Activated CD4-positive, alpha-beta T cell treated with anti-CD3 and anti-CD28 coated beads for 4 hours (primary cell): ENCODE measurements around the gene HDDC3.
A peak's percentile ranks its signal among the peaks of the same experiment; 100 is the strongest.

ENCODE experiments used
- DNase-seq, 2 donors: peaks; one replicate each; pipeline ENCODE4 v3.0.0-alpha.2; 2020

The HDDC3 gene, protein sequence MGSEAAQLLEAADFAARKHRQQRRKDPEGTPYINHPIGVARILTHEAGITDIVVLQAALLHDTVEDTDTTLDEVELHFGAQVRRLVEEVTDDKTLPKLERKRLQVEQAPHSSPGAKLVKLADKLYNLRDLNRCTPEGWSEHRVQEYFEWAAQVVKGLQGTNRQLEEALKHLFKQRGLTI

DNA sequence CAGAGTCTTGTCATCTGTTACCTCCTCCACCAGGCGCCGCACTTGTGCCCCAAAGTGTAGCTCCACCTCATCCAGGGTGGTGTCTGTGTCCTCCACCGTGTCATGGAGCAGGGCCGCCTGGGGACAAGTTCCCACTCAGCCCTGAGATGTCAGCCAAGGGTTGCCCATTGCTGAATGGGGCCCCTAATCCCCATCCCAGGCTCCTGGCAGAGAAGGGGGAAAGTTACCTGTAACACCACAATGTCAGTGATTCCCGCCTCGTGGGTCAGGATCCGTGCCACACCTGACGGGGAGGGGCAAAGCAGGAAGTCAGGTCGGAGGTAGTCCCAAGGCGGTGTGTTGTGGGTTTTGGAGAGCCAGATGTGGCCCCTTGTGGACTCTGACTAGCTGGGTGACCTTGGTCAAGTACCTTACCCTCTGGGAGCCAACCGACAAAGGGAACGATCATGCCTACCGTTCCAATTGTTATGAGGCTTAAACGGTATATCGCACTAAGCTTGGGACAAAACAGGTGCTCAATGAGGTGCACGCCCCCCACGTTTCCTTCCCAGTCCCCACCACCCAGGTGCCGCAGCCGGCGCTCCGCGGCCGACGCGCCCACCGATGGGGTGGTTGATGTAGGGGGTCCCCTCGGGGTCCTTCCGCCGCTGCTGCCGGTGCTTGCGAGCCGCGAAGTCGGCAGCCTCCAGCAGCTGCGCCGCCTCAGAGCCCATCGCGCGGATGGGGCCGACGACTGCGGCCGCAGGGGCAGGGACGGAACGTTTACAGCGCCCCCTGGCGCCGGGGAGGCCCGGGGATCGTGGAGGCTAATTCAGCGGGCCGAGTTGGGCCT is at the start of gene HDDC3:
TSS of gene HDDC3 (minus strand) at position 722 of the 832 bp plus-strand sequence. CDS start at position 713, 9 bp downstream.
- peak; percentile 88 for DNase-seq

DNA sequence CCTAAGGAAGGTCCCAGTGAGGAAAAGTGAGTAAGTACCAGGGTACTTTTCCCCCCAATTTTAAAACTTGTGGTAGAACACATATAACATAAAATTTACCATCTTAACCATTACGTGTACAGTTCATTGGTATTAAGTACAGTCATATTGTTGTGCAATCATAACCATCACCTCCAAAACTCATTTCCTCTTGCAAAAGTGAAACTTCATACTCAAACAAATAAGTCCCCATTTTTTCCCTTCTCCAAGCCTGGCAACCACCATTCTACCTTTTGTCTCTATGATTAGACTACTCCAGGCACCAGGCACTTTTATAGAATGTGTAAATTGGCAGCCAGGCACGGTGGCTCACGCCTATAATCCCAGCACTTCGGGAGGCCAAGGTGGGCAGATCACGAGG is 49.8 kb upstream of the HDDC3 start:
- DNase-seq = no peak

DNA sequence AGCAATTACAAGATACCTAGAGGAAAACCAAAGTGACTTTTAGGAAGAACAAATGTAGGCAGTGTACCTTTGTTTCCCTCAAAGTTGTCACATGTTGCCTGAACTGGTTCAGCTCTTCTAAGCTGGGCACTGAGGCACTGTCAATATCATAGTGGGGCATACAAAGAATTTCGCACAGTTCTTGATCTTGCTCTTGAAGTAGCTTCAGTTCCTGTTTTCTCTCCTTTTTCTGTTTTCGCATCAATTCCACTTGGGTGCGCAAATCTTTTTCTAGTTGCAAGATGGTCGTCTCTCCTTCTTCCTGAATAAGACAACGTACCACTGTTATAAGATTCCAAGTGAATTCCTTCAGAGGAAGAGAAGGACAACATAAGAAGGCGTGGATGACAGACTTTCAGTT is 49.3 kb upstream of the HDDC3 start:
- no peak for DNase-seq

DNA sequence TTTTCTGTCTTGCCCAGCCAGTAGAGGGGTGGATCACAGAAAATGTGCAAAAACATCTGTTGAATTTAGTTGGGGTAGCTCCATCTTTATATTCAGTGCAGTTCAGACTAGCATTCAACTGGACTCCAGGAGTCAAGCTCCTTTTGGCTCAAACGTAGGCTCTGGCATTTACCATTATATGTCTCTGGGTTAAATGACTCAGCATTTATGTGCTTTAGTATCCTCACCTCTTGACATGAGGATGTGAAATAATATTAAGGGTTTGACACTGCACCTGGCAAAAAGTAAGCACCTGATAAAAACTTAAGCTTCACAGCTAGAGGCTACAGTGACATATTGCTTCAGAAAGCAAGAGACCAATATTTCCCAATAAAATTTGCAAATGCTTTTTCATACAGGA is 47.2 kb upstream of the HDDC3 start:
- DNase-seq = no peak

DNA sequence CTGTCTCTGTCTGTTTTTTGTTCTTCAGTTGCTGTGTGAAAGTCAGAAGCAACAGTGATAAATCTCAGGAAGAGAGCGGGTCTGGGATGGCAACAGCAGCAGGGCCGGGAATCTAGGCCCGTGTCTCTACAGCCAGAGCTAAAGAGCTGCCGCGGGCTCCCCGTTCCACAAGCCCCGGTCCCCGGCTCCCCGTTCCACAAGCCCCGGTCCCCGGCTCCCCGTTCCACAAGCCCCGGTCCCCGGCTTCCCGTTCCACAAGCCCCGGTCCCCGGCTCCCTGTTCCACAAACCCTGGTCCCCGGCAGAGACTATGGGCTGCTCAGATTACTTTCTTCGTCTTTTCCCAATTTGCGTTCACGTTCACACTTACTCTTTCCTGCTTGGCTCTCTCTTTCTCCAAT is 41.9 kb upstream of the HDDC3 start:
- no peak for DNase-seq

DNA sequence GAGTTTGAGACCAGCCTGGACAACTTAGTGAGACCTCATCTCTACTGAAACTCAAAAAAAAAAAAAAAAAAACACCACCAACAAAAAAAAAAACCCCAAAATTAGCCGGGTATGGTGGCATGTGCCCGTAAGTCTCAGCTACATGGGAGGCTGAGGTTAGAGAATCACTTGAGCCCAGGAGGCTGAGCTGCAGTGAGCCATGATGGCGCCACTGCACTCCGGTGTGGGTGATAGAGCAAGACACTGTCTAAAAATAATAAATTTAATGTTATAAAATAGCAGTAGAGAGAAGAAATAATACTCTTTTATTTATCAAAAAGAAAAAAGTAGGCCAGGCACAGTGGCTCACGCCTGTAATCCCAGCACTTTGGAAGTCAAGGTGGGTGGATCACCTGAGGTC is 39.8 kb upstream of the HDDC3 start:
- DNase-seq = no peak

DNA sequence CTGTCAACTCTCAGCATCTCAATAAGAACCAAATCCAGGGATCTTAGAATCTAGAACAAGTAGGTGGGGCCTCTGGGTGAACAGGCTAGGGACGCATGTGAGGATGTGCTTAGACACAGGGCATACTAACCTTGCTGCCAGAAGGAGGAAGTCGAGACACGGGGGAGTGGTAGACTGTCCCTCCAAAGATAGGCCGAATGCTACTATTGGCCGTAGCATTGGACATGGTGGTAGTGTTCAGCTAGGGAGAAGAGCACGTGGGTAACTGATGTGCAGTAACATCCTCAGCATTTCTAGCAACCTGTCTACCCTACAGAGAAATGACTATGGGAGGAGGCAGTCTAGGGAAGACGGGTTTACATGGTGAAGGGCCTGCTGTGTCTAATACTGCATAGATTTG is 37.9 kb upstream of the HDDC3 start:
- no peak for DNase-seq

DNA sequence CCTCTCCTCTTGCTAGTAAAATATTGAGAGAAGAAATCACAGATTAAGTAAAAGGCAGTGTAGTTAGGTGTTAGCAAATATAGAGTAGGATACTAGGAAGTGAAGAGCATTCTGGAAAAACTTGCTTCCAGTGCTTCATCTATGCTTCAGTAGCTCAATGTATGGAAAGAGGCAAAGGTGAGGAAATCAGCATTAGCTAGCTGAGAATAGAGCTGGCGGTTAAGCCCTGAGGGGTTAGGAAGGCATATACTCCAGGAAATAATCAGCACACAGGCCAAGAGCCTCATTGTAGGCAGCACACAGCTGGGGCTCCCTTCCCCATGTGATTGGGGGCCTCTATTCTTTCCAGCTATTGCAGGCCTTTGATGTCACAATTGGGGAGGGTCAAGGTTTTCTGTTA is 36.1 kb upstream of the HDDC3 start:
- DNase-seq = no peak

DNA sequence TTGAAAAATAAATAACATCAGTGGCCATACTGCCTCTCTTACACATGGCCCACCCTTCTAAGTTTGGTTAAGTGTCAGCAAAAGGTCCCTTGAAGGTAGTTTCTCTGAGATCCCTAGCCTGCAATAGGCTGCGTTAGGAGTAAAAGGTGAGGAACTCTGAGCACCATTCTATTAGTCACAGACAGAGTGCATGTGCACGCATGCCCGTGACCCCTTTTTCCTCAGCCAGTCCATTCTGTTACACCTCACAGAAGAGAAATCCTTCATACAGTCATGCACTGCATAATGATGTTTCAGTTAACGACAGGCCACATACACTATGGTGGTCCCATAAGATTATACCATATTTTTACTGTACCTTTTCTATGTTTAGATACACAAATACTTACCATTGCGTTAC is 34.9 kb upstream of the HDDC3 start:
- no peak for DNase-seq

DNA sequence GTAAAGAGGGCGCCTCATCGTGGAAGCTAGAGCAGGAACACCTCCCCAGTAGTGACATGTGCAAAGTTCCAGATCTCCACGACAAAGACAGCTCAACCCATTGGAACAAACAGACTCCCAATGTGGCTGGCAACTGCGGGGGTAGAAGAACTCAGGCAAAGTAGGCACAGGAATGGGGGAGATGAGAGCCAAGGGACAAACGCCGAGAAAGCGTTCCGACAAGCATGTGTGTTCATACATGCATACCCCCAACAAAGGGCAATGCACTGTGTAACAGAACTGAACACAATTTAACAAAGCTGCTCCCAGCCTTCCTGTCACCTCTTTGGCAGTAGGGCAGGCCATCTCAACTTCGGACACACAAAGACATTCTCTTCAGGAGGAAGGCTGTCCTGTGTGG is 33.9 kb upstream of the HDDC3 start:
- DNase-seq = no peak

DNA sequence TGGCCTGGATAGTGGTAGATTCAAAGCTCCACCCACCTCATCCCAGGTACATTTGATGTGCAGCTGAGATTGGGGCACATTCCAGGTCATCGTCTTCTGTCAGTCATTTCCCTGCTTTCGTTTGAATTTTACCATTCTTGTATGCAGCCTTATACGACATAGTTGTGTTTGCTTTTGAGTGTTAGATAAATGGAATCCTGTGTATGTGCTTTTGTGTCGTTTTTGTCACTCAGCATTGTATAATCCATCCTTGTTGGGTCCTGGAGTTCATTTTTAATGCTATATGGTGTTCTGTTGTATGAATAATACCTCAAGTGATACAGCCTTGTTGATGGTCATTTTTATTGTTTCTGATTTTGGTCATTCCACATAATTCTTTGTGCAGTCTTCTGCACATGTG is 29.7 kb upstream of the HDDC3 start:
- no peak for DNase-seq

DNA sequence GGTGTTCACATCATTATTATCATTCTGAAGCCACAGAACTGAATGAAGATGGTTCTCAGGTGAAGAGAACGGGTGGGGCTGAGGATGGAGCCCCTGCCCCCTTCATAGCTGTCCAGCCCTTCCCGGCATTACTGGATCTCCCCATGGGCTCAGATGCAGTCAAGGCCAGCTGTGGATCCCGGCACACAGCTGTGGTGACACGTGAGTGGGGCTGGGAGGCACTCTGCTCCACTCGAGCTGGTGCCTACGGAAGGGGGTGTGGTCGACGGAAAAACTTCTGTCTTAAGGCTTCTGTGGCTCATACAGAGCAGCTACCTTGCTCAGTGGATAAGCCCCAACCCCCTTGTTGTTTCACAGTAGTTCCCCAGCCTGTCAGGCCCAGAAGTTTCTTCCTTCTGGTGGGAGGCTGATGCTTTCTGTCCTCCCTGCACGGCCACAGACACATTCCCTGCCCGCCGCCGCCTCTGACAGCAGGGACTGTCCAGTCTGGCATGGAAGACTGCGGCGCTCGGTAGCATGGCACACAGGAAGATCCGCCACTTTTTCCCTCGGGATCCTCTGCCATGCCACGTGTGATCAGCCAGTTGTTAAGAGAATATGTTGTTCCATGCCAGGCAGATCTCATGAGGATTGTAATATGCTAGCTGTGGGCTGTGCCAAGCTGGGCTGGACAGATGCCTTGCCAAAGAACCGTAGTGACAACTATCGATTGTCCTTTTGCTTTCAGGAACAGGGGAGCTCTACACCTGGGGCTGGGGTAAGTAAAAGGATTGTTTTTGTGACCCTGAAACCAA is 28.1 kb upstream of the HDDC3 start:
- DNase-seq = no peak

DNA sequence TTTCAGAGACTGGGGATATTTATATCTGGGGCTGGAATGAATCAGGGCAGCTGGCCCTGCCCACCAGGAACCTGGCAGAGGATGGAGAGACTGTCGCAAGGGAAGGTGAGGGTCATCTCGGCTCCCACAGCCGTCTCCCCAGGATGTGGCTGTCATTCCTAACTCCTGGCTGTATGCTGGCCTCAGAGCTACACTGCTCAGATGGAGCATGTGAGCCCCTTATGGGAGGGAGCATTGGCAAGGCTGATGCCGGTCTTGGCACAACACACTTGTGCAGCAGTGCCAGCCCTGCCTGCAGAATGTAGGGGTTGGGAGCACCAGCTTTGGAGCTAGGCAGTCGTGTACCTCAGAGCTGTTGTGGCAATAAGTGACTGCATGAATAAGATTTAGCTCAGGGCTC is 27.5 kb upstream of the HDDC3 start:
- DNase-seq = no peak

DNA sequence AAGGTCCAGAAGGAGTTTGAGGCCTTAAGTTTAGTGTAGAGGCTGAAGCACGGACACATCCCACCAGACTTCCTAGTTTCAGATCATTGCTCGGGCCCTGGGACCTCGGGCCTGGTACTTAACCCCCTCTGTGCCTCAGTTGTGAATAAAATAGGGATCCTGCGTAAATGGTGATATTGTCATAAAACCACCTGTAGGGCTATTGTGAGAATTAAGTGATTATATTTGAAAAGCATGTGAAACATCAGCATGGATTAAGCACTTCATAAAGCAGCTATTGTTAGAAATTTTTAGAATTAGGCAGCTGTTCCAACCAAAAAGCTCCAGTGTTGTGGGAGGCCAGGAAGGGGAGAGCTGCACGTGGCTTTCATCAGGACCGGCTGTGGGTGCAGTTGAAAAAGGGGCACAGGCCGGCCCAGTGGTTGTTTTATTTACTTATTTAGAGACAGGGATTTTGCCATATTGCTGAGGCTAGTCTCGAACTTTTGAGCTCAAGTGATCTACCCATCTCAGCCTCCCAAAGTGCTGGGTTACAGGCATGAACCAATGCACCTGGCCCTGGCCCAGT is 26.8 kb upstream of the HDDC3 start:
- no peak for DNase-seq

DNA sequence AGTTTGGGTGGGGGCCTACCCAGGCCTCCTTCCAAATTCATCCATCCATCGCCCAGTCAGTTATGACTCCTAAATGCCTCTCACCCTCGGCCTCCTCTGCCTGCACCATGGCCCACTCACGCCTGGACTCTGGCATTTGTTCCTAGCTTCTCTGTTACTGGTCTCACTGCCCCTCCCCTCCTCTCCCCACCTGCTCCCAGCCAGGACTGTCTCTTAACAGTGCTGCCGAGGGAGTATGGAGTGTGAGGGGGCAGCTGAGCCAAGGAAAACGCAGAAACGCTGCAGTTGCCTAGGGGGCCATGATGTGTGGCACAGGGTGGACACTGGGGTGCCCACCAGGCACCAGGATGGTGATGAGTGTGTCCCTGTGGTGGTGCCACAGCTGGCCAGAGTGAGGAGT is 25.4 kb upstream of the HDDC3 start:
- no peak for DNase-seq

DNA sequence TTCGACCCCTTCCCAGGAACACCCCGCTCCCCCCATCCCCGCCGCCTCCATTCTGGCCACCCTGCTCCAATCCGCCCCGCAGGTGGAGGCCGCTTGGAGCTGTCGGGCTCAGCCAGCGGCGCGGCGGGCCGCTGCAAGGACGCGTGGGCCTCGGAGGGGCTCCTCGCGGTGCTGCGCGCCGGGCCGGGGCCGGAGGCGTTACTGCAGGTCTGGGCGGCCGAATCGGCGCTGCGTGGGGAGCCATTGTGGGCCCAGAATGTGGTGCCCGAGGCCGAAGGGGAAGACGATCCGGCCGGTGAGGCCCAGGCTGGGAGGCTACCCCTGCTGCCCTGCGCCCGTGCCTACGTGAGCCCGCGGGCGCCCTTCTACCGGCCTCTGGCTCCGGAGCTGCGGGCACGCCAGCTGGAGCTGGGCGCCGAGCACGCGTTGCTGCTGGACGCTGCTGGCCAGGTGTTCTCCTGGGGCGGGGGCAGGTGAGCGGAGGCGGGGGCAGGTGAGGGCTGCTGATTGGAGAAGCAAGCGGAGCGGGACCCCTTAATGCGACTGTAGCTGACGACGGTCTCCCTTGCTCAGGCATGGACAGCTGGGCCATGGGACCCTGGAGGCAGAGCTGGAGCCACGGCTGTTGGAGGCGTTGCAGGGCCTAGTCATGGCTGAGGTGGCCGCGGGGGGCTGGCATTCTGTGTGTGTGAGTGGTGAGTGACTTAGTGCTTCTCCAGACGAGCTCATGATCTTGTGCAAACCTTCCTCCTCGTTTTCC is 24.9 kb upstream of the HDDC3 start:
- DNase-seq = no peak

DNA sequence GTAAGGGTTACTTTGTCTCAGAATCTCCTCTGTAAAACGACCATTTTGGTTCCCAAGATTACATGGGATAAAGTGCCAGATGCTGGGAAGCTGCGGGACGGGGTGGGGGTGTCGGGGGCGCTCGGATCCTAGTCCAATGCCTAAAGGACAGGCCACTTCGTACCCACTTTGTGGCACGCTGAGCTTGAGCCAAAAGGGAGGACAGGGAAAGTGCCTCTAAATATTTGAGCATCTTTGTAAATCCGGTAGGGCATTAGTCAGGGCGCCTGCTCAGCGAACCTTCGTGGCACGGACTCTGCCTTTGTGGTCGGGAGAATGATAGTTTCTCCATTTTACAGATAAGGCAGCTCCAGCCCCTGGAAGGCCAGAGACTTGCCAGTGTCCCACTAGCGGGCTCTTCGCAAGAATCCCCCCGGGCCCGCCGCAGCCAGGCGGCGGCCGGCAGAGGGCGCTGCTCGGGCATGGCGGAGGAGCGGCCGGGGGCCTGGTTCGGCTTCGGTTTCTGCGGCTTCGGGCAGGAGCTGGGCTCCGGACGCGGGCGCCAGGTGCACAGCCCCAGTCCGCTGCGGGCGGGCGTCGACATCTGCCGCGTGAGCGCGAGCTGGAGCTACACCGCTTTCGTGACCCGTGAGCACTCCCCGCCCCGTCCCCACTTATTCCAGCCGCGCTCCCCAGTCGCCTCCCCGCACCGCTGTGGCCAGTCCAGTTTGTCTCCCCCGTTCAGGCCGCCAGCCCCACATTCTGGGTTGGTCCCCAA is 24.1 kb upstream of the HDDC3 start:
- peak; percentile 44 to 60 for DNase-seq

DNA sequence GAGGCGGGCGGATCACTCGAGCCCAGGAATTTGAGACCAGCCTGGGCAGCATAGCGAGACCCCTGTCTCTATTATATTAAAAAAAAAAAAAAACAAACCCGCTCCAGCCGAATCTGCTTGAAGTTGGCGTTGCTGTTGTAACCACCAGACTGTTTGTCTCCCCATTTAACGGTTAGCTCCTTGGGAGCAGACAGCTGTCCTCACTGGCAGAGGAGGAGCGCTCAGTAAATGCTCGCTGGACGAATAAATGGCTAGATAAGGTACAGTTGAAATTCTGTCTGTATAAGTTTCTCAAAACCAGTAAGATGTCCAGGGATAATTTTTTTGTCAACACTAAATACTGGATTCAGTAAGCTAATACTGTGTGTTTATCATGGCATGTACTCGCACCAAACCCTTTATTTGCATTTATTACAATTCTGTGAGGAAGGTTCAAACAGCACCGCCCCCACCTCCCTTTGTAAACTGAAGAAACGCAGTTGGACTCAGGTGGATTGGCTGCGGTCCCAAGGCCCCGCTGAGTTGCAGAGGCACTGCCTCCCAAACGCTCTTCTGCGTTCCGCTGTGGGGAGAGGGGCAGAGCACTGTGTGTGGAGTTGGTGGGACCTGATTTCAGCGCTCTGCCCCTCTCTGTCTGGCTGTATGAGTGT is 23.4 kb upstream of the HDDC3 start:
- DNase-seq = no peak

DNA sequence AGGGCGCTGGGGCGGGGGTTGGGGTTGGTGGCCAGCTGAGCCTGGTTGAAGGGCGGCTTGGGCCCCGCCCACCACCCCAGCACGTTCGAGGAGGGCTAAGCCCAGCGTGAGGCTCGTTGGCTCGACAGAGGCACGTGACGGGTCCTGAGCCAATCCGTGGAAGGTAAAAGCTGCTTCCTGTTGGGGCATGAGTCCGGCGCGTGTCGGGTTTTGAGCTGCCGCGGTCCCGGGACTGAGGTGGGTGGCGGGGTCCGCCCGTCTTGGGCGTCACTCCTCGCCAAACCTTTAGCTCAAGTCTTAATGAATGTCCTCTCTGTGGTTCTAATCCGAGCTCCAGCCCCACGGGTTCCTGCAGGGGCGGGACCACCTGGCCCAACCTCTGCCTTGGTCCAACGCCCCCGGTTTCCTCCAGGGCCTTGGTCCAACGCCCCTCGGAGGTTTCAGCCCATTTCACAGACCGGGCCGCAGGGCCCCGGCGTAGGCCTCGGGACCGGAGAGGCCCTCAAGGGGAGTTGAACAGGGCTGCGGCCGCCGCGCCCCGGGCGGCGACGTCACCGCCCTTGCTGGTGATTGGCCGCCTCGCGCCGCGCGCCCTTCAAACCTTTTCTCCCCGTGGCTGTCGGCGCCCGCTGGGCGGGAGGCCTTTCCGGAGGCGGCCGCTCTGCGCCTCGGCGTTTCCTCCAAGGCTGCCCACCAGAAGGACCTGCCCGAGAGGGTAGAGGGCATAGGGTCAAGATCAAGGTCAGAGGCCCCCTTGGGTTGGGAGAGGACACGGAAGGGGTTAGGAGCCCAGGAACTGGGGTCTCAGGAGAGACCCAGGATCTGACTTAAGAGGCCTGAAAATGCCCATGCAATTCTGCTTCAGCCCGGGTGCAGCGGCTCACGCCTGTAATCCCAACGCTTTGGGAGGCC is 22.6 kb upstream of the HDDC3 start, which contains the start of gene RCCD1:
TSS of gene RCCD1 (plus strand) at position 173 of the 912 bp plus-strand sequence. CDS start 1,851 bp downstream, outside the sequence.
- DNase-seq = peak; percentile 82 to 85
